ENCODE data around the gene TGOLN2. TPM values are rescaled to one million over a fixed set of nuclear protein-coding genes. Genes with fewer than 3 reads are reported as not detected.
A peak's percentile ranks its signal among the peaks of the same experiment; 100 is the strongest.

Gene TGOLN2
- total RNA-seq, 2 experiments from 2014 or later, result 76.9 to 78.6 TPM

DNA sequence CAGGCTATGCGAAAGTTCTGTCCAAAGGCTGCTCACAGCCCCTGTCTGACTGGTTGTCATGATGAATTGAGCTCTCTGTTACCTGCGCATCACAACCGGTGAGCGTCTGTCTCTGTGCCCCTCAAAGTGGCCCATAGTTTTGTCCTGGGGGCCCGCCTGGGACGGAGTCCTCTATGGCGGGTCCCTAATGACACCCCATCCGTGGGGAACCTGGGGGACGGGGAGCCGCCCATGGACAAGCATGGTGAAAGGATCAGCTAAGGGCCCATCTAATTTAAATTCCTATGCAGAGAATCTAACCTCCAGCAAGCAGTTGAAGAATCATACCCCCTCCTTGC, 27.3 kb upstream of the TGOLN2 start:
- Histone ChIP-seq H3K9me2 (ENCODE audit: insufficient read depth, low read length) (no peaks in the 10 kb centered on the region), H3K4me2 (ENCODE audit: low read length) (peak overlapping the region; percentile 86), H3K27ac (ENCODE audit: low read depth, low read length, poor library complexity, severe bottlenecking) (peak overlapping the region; percentile 7), H3K79me2 (ENCODE audit: insufficient read depth, low read depth, low read length) (peaks cover 12% of the 10 kb centered on the region; the same call in 1 of the 2 replicates), H3K36me3 (ENCODE audit: insufficient read depth, low read length) (peaks cover 32% of the 10 kb centered on the region), H3K4me1 (ENCODE audit: insufficient read depth, low read length, poor library complexity, severe bottlenecking) (peaks cover 20% of the 10 kb centered on the region), H3K9me3 (ENCODE audit: low read length) (no peaks in the 10 kb centered on the region), H4K20me1 (ENCODE audit: insufficient read depth, low read length) (no peaks in the 10 kb centered on the region), H3K4me3 (ENCODE audit: low read depth, low read length, poor library complexity, severe bottlenecking) (peak overlapping the region; percentile 75), H2AFZ (ENCODE audit: low read length) (peak overlapping the region; percentile 85)
- intact Hi-C loops (cut with micrococcal nuclease; ENCODE audit: unreplicated experiment), result no loop called here
- CTCF ChIA-PET (ENCODE audit: unreplicated experiment), result no interaction called here
- DNase-seq (ENCODE audit: low spot score), result no peak
- TSS peak; percentile 73 for BruUV-seq (replicated peaks)
- POLR2A ChIA-PET, result interaction anchor here (0.7 to 2.2 kb wide), 7 partner anchors 11 to 471 kb away, joined by 3 to 12 read pairs (median 5); partner anchors contain the start of gene TGOLN2
- TF ChIP-seq EZH2phosphoT487 (IDR thresholded peaks at IDR 0.05; ENCODE audit: borderline replicate concordance, low read depth, low read length), result no peak
- TF ChIP-seq, protein P1, sequence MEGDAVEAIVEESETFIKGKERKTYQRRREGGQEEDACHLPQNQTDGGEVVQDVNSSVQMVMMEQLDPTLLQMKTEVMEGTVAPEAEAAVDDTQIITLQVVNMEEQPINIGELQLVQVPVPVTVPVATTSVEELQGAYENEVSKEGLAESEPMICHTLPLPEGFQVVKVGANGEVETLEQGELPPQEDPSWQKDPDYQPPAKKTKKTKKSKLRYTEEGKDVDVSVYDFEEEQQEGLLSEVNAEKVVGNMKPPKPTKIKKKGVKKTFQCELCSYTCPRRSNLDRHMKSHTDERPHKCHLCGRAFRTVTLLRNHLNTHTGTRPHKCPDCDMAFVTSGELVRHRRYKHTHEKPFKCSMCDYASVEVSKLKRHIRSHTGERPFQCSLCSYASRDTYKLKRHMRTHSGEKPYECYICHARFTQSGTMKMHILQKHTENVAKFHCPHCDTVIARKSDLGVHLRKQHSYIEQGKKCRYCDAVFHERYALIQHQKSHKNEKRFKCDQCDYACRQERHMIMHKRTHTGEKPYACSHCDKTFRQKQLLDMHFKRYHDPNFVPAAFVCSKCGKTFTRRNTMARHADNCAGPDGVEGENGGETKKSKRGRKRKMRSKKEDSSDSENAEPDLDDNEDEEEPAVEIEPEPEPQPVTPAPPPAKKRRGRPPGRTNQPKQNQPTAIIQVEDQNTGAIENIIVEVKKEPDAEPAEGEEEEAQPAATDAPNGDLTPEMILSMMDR (conservative IDR thresholded peaks at IDR 0.05; ENCODE audit: low read length), result no peak

DNA sequence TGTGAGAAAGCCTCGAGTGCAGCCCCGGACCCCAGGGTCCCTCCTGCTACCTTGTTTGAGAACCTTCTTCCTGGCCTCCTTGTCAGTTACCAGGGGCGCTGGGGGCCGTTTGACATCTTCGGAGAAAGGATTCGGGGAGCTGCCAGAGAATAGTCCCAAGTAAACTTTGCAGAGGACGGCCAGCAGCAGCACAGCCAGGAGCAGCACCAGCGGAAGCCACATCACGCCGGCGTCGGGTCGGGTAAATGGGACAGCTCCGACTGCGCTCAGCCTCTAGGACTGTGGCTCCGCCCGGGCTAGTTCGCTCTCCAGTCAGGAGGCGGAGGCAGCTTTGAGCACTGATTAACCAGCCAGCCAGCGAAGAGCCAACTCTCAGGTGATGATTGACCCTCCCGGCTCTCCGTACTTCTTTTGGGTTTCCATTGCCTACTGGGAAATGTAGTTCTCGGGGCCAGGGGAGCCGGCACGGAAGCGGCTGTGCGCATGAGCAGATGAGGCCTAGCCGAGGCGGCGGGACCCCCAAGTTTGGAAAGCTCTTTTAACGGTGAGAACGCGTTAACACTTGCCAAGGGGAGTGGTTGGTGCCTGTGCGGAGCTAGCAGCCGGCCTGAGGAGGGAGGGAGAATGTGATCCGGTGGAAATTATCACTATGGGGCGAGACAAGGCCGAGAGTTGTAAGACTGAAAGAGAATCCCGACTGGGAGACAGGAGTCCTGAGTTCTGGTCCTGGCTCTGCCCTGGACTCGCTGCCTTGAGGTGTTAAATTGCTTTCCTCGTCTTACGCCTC, 26.7 kb upstream of the TGOLN2 start, which contains the start of the genes ELMOD3 and RETSAT:
Gene ELMOD3, plus strand, starts transcription at position 484 of the 787 bp plus-strand sequence. CDS start 2,430 bp downstream, outside the sequence.
Gene RETSAT, minus strand, starts transcription at position 243 of the 787 bp plus-strand sequence. Its CDS starts 21 bp downstream, at position 222.
- H3K27ac ChIP-seq (ENCODE audit: low read depth, low read length, poor library complexity, severe bottlenecking), result peak within 1 kb of the TSS; percentile 7
- H2AFZ ChIP-seq (ENCODE audit: low read length), result peak within 1 kb of the TSS; percentile 85
- H3K9me2 ChIP-seq (ENCODE audit: insufficient read depth, low read length), result no peaks in the 10 kb centered on the region
- no peak for TF ChIP-seq EZH2phosphoT487 (IDR thresholded peaks at IDR 0.05; ENCODE audit: borderline replicate concordance, low read depth, low read length)
- TF ChIP-seq, protein P1 (conservative IDR thresholded peaks at IDR 0.05; ENCODE audit: low read length), result no peak
- no peaks in the 10 kb centered on the region for H3K9me3 ChIP-seq (ENCODE audit: low read length)
- peaks cover 12% of the 10 kb centered on the region; the same call in 1 of the 2 replicates for H3K79me2 ChIP-seq (ENCODE audit: insufficient read depth, low read depth, low read length)
- H3K4me1 ChIP-seq (ENCODE audit: insufficient read depth, low read length, poor library complexity, severe bottlenecking), result peaks cover 20% of the 10 kb centered on the region
- CTCF ChIA-PET (ENCODE audit: unreplicated experiment), result no interaction called here
- POLR2A ChIA-PET, result interaction anchor here (0.6 to 2.2 kb wide), 12 partner anchors 11 to 379 kb away, joined by 3 to 12 read pairs (median 4); partner anchors contain the start of gene TGOLN2
- H4K20me1 ChIP-seq (ENCODE audit: insufficient read depth, low read length), result no peaks in the 10 kb centered on the region
- H3K36me3 ChIP-seq (ENCODE audit: insufficient read depth, low read length), result peaks cover 34% of the 10 kb centered on the region
- DNase-seq (ENCODE audit: low spot score), result peak; percentile 99
- H3K4me2 ChIP-seq (ENCODE audit: low read length), result peak within 1 kb of the TSS; percentile 97
- no TSS peak for BruUV-seq (replicated peaks)
- intact Hi-C loops (cut with micrococcal nuclease; ENCODE audit: unreplicated experiment), result loop anchor here (1.0 kb wide), 1 partner anchor 26 kb away; no protein-coding TSS in a partner anchor
- peak within 1 kb of the TSS; percentile 75 for H3K4me3 ChIP-seq (ENCODE audit: low read depth, low read length, poor library complexity, severe bottlenecking)

Data from OCI-LY7 (cell line).